EL (cell line): ENCODE data around the gene AFTPH.

Experiments
- DNase-seq: peaks from one replicate; pipeline ENCODE4 v3.0.0-alpha.2; 2016

AFTPH gene

DNA sequence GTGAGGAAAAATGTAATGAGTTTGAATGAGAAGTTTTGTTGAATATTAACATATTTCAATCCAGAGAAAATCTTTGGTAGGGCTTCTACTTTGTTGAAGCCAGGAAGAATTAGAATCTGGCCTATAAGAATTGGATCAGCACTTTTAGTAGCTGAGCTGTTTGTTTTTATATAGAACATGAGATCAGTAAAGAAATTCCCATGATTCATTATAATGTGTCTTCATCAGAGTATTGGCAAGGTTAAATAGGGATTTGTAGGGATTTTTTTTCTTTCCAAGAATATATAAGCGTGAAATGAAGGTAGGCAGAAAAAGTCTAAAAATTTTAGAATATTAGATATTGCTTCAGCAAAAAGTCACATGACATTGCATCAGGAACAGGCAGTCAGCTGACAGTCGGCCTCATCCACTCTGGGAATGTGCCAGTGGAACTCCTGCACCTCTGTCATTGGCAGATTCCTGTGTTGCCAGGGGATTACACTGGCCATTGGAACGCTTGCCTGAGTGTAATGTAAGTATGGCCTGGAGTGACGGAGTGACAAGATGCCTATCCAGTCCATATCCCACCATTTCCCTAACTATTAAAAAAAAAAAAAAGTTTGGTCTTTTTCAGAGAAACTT is 69.0 kb downstream of the AFTPH start:
- no peak for DNase-seq

DNA sequence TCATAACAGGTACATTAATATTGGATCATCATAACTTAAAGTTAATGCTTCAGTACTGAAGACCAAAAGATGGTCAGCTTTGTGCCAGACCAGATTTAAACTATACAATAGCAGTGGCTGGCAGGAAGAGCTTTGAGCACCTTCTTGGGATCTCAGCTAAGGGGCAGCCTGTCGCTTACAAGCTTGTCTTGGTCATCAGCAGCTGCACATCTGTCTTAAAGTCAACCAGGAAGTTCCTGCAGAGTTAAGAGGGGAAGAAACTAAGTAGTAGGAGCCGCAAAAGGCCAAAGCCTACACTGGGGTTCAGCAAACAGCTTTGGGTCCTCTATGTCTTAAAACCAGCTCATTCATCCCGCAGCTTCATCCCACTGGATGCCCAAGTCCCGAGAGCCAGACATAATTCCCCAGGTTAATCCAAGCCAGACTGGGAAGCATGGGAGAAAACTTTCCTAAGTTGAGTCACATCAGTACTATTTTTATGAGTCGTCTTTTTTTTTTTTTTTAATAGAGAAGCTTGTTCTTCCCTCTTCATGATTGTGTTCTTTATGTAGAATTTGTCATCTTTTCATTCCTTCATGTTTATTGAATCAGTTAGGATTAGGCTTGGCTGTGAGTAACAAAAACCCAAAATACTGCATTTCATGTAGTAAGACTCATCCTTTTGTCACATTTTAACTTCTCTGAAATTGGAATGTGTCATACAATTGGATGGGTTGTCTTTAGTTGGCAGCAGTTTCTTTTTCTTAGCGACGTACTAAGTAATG is 70.3 kb downstream of the AFTPH start:
- DNase-seq = peak; percentile 57

DNA sequence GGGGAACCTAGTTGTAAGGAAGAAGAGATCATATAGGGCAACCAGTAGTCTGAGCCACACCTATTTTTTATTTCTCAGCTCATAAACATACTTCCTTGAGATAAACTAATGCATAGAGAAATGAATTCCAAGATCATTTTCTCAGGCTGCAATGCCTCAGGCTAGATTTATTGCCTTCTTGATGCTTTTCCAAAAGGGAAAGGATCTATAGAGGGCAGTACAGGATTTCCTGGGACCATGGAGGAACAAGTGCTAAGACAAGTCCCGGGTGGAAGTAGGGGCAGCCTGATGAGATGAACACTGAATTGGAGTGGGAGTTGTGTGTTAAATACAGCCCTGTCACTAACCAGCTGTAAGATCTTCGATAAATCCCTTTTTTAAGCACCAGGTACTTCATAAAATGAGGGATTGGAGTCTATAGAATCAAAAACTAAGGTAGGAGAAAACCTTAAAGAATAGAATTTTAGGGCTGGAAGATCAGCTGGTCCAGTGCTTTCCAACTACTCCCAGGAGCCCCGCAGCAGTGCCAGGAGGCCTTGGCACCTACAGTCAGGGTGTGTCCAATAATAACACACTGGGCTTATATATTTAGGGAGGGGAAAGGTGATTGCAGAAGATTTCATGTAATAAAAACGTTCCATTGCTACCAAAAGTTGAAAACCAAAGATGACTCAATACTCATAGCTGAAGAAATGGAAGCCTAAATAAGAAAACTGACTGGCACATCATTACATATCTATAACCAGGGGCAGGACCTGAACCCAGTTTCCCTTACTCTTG is 71.5 kb downstream of the AFTPH start:
- DNase-seq = peak; percentile 25

DNA sequence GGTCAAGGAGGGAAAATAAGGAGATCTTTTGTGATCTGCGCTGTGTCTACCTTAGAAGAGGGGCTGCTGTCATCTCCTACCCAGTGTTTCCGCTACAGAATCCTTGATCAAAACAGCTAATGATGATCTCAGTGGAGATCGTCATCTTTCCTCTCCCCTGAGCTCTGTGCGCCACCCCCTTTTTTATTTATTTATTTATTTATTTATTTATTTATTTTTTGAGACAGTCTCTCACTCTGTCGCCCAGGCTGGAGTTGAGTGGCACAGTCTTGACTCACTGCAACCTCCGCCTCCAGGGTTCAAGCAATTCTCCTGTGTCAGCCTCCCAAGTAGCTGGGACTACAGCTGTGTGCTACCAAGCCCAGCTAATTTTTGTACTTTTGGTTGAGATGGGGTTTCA is 74.1 kb downstream of the AFTPH start:
- DNase-seq = no peak

DNA sequence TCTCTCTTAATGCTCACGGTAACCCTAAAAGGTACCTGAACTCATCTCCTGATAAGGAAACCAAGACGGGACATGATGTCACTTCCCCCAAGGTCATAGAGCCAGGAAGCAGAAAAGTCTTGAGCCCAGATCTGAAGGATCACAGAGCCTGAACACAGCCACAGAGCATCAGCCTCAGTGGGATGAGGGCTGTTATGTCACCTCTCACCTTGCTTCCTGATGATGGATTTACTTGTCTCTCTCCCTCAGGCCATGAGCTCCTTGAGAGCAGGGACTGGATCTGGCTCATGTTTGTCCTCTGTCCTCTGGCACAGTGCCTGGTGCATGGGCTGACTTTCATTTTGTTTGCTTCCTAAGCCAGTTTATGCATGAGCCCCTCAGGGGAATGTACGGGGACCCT is 75.3 kb downstream of the AFTPH start:
- no peak for DNase-seq

DNA sequence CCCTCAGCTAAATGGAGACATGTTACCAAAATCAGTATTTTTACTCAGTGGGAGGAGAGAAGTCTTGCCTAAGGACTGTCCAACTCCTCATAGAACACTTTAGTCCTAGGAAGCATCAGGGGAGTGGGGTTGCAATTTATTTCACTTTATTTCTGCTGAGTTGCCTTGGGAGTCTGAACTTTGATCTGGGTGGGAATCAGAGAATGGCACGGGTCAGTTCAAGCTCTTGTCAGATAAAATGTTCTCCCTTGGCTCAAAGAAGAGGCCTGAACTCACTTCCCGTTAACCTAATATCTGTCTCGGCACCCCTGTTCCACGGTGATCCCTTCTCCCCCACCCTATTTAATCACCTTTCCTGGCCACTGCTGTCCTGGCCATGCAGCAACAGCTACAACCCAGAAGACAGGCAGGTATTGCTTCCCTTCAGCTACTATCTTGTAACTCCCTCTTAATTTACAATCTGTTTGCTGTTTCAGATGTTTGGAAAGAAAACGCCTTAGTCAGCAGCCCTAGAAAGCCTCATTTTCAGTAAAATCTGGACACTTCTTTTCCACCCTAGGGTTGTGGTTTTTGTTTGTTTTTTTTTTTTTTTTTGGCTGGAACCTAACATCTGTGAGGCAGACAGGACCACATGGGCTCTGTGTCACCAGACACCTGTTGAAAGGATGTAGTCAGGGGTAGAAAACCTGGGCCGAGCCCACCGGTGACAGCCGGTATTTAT is 77.1 kb downstream of the AFTPH start:
- DNase-seq = no peak

DNA sequence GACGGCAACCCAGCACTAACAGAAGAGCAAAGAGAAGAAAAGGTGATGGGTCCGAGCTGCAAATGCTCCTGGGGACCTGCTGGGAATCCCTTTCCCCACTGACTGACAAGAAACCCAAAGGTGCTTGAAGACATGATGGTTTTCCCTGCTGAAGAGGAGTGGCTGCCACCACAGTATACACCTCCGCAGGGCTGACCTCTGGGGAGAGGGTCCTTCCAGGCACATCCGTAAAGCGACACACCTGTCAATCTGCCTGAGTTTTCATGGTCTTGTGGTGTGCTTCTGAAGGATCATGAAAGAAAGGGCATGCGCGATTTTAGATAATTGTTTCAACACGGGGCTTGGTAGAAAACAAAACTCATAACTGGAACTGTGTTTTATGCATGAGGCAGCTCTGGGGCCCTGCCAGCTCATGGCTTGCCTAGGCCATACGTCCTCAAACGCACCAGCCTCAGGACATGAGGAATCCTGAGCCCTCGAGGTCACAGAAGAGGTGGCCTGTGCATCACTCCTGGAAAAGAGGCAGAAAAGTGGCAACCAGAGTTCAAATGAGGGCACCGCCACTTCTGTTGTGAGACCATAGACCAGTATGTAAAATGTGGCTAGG is 77.8 kb downstream of the AFTPH start:
- DNase-seq = no peak

DNA sequence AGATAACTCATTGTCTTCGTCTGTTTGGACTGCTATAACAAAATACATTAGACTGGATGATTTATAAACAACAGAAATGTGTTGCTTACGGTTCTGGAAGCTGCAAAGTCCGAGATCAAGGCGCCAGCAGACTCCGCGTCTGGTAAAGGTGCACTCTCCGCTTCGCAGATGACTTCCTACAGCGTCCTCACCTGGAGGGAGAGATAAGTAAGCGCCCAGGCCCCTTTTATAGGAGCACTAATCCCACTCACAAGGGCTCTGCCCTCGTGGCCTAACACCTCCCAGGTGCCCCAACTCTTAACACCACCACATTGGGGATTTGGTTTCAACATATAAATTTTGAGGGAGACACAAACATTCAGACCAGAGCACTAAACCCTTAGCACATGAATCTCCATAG is 78.3 kb downstream of the AFTPH start:
- DNase-seq = no peak

DNA sequence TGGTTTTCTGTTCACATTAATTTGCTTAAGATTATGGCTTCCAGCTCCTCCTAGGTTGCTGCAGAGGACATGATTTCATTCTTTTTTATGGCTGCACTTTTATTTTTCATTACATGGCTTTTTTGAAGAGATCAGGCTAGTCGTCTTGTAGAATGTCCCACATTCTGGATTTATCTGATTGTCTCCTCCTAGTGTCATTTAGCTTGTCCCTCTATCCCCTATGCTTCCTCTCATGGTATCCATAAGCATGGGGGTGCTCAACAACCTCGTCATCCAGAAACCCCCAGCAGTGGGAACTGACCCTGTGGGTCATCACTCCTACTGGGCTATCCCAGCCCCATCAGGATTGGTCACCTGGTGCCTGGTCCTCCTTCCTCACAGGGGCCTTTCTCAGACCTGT is 80.0 kb downstream of the AFTPH start:
- DNase-seq = no peak

DNA sequence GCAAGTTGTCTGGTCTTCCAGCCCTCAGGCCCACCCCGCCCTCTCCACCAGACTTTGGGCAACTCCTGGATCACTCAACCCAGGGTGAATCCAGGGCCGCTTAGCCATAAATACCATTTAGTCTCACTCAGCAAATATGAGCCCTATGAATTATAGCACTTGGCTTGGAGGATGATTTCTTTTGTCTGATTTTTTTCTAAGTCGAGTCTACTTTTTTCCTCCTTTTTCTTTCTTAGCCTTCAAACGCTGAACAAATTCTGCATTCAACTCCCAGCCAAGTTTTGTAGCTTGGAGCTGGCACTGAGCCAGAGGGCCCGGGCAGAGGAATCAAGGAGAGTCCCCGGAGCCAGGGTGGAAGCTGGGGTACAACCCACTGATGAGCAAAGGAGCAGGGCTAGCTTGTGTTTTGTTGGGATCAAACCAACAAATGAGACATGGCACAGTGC is 80.9 kb downstream of the AFTPH start:
- DNase-seq = peak; percentile 28

DNA sequence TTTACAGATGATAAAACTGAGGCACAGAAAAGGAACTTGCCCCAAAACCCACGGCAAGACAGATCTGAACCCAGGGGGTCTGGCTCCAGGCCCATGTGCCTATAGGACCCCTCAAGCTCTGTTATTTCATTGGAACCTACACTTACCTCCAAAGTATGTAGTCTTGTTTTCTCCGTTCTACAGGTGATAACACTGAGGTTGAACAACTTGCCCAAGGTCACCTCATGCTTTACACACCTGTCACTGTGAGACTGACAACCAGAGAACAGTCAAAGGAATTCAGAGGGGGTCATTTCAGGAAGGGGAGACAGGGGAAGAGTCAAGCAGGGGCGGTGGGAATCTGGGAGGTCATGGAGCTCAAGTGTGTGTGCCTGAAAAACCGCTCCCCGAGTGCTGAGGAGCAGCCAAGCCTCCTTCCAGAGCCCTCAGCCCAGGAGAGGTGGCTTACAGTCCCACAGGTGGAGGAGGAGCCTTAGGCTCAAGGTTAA is 81.9 kb downstream of the AFTPH start:
- DNase-seq = no peak

DNA sequence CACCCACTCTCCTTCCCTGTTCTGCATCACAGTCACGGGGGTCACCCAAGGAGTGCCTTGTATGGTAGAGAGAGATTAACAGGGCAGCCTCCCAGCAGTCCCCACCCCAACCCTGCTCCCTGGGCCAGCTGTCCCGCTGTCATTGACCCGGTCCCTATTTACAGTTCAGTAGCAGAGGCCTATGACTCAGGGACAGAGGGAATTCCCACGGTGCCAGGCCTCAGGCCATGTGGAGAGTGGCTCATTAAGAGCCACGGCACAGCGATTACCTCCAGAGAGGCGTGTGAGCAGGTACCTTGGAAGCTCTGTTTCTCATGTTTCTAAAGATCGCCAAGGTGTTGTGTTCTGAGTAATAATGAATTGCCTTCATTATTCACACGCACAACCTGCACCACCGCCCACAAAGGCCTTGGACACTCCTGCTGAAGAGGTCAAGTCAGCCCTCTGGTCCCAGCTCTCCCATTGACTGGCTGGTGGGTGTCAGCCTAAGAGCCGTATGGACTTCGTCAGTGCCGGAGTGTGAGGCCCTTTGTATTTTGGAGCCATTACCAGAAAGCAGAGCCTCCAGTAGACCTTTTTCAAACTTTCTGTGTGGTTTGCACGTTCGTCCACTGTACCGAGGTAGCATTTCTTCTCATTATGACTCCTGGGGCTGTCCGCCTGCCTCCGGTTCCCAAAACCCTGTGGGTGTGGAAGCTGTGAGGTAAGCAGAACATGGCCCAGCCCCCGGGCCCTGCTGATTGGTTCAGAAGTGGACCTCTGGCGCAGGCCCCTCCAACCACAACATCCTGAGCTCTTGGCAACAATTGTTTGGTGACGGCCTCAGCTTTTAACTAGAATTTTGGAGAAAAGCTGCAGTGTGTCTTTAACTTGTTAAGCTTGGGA is 82.6 kb downstream of the AFTPH start:
- no peak for DNase-seq

DNA sequence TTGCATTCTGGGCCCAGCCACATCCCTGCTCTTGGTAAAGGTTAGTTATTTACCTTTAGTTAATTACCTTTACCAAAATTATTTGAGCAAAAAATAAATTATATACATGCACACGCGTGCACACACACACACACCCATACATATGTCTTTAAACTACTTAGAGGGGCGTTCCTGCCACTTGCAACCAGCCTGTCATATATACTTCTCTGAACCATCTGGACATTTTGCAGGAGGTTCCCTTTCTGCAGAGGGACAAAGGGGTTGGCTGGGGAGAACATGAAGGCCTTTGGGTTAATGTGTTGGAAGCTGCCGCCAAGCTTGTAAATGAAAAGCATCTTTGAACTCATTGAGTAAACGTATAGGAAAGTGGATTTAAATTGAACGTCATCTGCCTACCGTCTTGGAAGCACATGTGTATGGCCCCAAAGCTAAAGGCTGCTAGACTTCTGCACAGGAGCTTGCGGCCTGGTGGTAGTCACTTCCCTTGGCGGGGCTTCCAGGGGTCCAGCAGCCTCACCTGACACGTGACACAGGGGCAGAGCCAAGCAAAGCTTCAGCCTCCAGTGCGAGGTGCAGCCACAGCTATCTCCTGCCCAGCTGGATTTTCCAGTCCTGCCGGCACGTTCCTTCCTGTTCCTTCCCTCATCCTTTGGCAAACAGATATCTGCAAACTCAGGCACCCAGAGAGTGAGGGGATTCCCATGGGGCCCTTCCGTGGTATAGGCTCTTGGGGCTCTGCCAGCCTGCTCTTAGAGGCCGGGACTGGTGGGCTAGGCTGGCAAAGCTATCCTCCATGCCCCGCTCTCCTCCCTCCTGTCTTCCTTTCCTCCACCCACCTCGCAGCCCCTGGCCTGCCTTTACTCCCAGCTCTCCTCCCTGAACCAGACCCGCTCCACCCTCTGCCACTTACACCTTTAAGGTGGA is 83.5 kb downstream of the AFTPH start:
- DNase-seq = no peak

DNA sequence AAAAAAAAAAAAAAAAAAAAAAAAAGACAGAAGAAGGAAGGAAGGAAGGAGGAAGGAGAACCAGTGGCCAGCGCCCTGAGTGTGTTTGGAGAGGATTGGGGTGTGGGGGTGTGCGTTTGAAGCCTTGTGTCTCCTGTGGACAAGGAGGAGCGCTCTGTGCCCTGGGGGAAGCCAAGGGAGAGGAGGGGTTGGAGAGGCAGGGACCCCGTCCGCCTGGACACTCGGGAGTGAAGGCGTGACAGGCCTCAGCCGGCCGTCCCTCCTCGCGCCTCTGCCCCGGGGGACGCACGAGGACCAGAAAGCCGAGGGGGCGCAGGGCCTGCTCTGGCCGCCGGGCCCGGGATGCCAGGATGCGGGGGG is 84.7 kb downstream of the AFTPH start:
- no peak for DNase-seq

DNA sequence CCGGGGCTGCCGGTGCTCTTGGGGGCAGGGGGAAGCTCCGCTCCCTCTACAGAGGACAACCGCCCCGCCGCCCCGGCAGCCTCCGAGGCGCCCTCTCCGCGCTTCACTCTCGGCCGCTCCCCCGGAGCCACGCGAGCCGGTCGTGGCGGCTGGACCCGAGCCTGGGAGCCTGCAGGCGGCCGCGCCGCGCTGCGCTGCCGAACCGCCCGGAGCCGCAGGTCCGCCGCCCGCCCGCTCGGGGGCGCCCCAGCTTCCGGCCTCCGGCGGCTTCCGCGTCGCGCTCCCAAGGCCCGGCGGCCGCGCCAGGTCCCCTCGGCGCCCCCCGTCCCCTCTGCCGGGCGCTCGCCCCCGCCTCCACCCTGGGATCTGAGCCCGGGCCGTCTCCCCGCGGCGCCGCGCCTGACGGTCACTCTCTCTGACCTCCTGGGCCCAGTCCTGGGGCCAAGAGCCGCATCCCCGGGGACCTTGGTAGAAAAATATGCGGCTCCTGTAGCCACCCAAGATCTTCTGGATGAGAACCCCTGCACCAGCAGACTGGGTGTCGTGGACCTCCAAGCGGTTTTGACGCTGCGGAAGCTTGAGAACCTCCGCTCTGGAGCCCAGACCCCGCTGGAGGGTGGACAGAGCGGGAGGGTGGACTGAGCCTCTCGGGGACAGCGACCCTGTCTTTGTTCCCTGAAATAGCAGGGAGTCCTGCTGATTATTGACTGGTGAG is 85.3 kb downstream of the AFTPH start:
- peak; percentile 34 for DNase-seq

DNA sequence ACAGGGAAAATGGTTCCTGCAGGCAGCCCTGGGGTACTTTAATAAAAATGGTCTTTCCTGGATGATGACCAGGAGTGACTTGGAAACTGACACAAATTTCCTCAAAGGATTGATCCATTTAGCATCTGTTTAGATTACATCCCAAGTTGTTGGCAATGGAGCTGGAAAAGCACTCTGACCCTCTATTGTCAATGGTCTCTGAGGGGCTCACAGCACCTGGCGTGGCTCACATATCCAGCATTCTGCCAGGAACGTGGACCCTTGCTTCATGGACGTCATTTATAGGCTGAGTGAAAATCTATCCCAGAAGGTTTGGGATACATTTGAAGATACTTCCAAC is 85.8 kb downstream of the AFTPH start:
- DNase-seq = no peak

DNA sequence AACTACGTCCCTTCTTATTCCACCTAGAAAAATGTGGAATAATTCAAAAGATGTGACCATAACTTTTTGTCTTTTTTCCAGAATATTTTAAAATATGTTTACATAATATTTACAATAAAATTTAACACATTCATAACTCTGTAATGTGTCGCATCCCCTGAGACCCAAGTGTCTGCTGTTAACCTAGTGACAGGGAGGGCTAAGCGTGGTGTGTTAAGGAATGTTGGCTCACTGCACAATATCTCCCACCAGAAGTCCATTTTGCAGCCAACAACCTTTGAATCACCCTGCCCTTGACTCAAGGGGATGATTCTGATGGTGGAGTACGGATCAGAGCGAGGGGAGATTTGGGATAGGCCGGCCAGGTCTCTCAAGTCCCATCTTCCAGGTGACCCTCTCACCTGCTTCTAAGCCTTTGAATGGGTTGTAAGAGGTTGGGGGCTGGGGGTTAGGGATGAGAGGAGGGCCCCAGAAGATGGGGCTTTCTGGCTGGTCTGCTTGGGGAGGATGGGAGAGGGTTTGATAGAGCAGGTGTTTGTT is 86.3 kb downstream of the AFTPH start:
- no peak for DNase-seq

DNA sequence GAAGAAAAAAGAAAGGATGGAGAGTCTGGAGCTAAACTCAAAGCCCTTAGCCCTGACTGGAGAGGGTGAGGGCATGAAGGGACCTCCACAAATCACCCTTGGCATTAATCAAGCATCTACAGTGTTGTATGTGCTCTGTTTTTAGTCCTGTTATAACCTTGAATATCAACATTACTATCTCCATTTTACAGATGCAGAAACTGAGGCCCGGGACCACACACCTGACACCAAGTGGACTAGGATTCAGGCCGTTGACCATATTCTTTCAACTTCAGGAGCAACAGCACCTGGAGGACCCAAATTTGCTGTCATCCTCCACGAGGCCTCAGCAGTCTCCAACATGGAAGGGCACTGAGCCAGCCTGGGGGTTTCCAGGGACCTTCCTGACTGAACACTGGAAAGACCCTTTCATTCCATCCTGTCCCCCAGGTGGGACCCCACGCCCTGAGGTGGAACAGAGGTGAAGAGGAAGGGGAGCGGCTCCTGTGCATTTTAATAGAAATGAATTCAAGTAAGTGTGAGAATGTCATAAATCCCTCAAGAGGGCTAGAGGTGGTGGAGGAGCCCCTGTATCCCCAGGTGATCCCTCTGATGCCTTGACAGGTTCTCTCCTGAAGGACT is 88.6 kb downstream of the AFTPH start:
- DNase-seq = no peak

DNA sequence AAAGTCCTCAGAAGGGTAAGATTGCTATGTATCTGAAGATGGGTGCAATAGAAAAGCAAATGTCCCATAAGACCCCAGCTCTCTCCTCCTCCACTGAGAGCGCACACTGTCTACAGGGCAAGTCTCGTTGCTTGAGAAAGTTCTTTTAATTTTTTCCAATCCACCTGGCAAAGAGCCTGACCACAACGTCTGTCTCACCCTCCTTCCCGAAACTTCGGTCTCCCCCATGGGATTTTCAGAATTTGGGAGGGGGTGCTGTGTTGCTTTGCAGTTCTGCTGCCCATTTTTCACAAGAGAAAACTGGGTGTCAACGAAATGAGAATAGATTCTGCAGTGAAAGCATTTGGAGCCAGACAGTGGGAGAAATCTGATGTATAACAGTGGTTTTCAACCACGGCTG is 89.1 kb downstream of the AFTPH start:
- no peak for DNase-seq
